Glutamatergic neuron (in vitro differentiated cells): Measurements from ENCODE around the gene EIF4A3. TPM values are rescaled to one million over a fixed set of nuclear protein-coding genes. Genes with fewer than 3 reads are reported as not detected.

ENCODE experiments used
- DNase-seq: peaks from one replicate; pipeline ENCODE4 v3.0.0; 2022
- H3K27ac Mint-ChIP-seq: one replicate; pipeline ENCODE4 v1.8.0; 2020; ENCODE audit warnings: mild to moderate bottlenecking, mixed read lengths, inconsistent platforms; ENCODE audit not compliant: unreplicated experiment
- H3K27me3 Mint-ChIP-seq: one replicate; pipeline ENCODE4 v1.8.0; 2020; ENCODE audit warnings: mild to moderate bottlenecking, moderate library complexity, mixed read lengths, inconsistent platforms; ENCODE audit not compliant: unreplicated experiment
- H3K36me3 Mint-ChIP-seq: one replicate; pipeline ENCODE4 v1.8.0; 2020; ENCODE audit warnings: mild to moderate bottlenecking, mixed read lengths, inconsistent platforms; ENCODE audit not compliant: unreplicated experiment
- H3K4me1 Mint-ChIP-seq: one replicate; pipeline ENCODE4 v1.8.0; 2020; ENCODE audit warnings: mild to moderate bottlenecking, low read depth, mixed read lengths, inconsistent platforms; ENCODE audit not compliant: unreplicated experiment
- H3K4me3 Mint-ChIP-seq: one replicate; pipeline ENCODE4 v1.8.0; 2020; ENCODE audit warnings: mild to moderate bottlenecking, mixed read lengths, inconsistent platforms; ENCODE audit not compliant: unreplicated experiment
- H3K9me3 Mint-ChIP-seq: one replicate; pipeline ENCODE4 v1.8.0; 2020; ENCODE audit warnings: mild to moderate bottlenecking, moderate library complexity, mixed read lengths, inconsistent platforms; ENCODE audit not compliant: unreplicated experiment
- CTCF ChIP-seq: fragments of 200-600 bp; sonication (generic); IDR thresholded peaks from one replicate; pipeline ENCODE4 v1.5.0; 2021; ENCODE audit not compliant: partially characterized antibody, unreplicated experiment
- total RNA-seq: library from RNA; stranded (reverse); fragmentation: NEBNext Ultra II Directional; extraction: Animal tissue kit (Norgen Biotek cat#: 25700); gene quantifications from one replicate; pipeline ENCODE4 v1.2.1, GENCODE V29; 2021; ENCODE audit not compliant: unreplicated experiment

Gene EIF4A3
- total RNA-seq, 1 donor from 2014 or later, result 110 TPM

- DNase-seq, result peak; percentile 88
- Mint-ChIP-seq H3K27me3 (peaks cover 12% of the 10 kb centered on the region), H3K4me3 (peak overlapping the region; percentile 76), H3K4me1 (peaks cover 24% of the 10 kb centered on the region), H3K27ac (peak overlapping the region; percentile 98), H3K36me3 (peaks cover 23% of the 10 kb centered on the region), H3K9me3 (peaks cover 38% of the 10 kb centered on the region)
- TF ChIP-seq CTCF, result no peak
Measured at GRCh38 chr17:80119271-80119791, 27.6 kb downstream of the EIF4A3 start.

GRCh38 chr17:80118601-80119270, 28.2 kb downstream of the EIF4A3 start:
- DNase-seq, result no peak
- peaks cover 12% of the 10 kb centered on the region for H3K27me3 Mint-ChIP-seq
- H3K4me1 Mint-ChIP-seq, result peaks cover 19% of the 10 kb centered on the region
- peaks cover 27% of the 10 kb centered on the region for H3K36me3 Mint-ChIP-seq
- peaks cover 38% of the 10 kb centered on the region for H3K9me3 Mint-ChIP-seq
- H3K27ac Mint-ChIP-seq, result peak overlapping the region; percentile 98
- TF ChIP-seq CTCF, result no peak
- H3K4me3 Mint-ChIP-seq, result peak overlapping the region; percentile 76

GRCh38 chr17:80117491-80118401, 29.2 kb downstream of the EIF4A3 start:
- Mint-ChIP-seq H3K27me3 (peaks cover 12% of the 10 kb centered on the region), H3K9me3 (peaks cover 38% of the 10 kb centered on the region), H3K27ac (peak overlapping the region; percentile 98), H3K4me1 (peaks cover 19% of the 10 kb centered on the region), H3K36me3 (peaks cover 27% of the 10 kb centered on the region), H3K4me3 (peak overlapping the region; percentile 34)
- TF ChIP-seq CTCF, result no peak
- no peak for DNase-seq

GRCh38 chr17:80116921-80117380, 30.0 kb downstream of the EIF4A3 start:
- H3K36me3 Mint-ChIP-seq, result peaks cover 27% of the 10 kb centered on the region

More at GRCh38 chr17:80116921-80117380, 30.0 kb downstream of the EIF4A3 start:
- peaks cover 19% of the 10 kb centered on the region for H3K4me1 Mint-ChIP-seq
- H3K4me3 Mint-ChIP-seq, result peak overlapping the region; percentile 34
- TF ChIP-seq CTCF, result no peak
- H3K9me3 Mint-ChIP-seq, result peaks cover 38% of the 10 kb centered on the region
- no peak for DNase-seq
- peak overlapping the region; percentile 68 for H3K27ac Mint-ChIP-seq
- peaks cover 14% of the 10 kb centered on the region for H3K27me3 Mint-ChIP-seq
